Stimulated activated CD8-positive, alpha-beta memory T cell treated with anti-CD3 and anti-CD28 coated beads, Interleukin-7, amount 100 ng/mL, for 4 hours (primary cell): ENCODE results near the gene ATP2B2.

Experiments
- DNase-seq, 2 donors: peaks; one replicate each; pipeline ENCODE4 v3.0.0-alpha.2; 2020; ENCODE audit warnings: low read depth in 2 of 2

The ATP2B2 gene

GRCh38 chr3:10470120-10471053 is 35.0 kb downstream of the ATP2B2 start:
- DNase-seq: no peak

- DNase-seq: no peak
These were observed 35.8 kb downstream of the ATP2B2 start for GRCh38 chr3:10469441-10470119.

DNA sequence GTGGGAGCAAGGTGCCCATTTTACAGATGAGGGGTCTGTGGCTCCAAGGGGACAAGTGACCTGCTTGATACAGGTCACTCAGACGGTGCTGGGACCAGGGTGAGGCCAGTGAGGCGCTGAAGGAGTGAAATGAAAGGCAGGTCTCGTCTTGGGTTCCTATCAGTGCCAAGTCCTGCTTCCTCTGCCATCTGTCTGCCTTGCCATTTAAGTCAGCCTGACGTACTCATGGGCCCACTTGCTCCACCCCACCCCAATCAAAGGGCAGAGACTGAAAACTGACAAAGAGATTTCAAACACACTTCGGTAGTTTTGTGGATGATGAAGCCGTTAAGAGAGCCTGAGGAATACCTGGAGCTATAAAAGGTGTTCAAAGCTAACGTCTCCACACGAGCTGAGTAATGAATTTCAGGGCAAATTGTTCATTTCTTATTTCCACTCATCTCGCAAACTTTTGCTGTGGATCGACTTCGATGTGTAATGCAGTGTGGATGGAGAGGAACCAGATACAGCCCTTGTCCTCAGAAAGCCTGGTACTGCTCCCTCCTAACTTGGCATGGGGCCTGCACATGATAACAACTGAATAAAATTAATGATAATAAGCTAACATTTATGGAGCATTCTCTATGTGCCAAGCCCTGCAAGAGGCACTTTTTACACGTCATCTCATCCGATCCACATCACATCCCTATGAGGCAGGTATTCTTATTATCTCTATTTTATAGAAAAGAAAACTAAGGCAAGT is 36.6 kb downstream of the ATP2B2 start:
- DNase-seq: no peak

DNA sequence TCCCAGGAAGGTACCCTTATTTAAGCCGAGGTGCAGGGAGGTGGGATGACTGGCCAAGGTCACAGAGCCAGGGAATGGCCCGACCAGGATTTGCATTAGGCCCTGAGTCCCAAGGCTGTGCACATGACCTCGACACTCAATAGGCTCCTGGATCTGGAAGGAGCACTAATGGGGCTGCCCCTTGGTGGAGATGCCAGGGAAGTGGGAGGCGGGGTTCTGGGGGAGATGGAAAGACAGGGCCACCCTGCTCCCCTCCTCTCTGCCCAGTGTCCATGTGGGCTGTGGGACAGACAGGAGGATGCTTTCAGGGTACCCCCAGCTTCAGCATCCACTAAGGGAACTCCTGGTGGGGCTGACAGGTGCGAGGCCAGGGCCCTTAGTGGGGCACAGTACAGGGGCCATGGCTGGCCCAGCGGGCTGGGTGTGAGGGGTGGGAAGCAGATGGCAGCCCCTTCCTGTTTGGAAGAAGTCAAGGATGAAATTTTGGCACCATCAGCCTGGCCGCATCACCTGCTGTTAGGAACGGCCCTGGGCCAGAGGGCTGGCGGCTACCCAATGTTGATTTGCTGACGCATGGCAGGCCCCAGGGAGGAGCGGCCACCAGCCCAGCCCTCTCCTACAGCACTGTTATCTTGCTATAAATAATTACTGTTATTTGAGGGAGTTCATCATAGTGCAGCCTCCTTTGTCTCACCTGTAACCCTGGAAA is 37.3 kb downstream of the ATP2B2 start:
- no peak for DNase-seq

GRCh38 chr3:10467204-10467603 is 38.2 kb downstream of the ATP2B2 start:
- no peak for DNase-seq

DNA sequence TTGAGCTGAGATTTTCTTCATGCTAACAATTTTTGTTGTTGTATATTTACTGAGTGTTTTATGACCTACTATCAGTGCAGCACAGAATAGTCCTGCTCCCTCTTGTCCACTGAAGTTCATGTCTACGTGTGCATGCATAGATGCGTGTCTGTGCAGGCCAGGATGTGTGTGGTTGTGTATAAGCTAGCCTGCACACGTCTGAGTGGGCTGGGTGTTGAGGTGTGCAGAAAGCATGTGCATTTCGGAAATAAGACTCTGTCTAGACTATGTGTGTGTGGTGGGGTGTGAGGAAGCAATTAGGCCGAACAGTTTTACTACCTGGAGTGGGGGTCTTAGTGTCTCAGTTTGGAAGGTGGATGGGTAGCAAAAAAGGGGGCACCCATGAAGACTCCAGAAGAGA is 39.2 kb downstream of the ATP2B2 start:
- DNase-seq: no peak

DNA sequence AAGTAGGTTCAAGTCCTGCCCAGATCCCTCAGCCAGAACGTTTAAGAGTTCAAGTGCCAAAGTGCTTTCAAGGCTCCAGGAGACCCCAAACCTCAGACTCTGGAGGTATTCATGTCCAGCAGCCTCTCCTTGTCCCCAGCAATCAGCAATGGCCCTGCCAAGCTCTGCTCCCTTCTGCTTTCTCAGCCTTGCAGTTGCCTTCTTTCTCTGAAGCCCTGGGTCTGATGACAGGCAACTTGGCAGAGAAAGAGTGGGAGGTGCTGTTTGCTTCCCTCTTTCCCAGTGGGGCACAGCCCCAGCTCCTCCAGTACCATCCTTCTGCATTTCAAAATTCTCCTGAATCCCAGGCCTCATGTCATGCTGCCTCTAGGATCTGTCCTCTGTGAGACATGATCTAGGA is 40.2 kb downstream of the ATP2B2 start:
- DNase-seq: no peak

DNA sequence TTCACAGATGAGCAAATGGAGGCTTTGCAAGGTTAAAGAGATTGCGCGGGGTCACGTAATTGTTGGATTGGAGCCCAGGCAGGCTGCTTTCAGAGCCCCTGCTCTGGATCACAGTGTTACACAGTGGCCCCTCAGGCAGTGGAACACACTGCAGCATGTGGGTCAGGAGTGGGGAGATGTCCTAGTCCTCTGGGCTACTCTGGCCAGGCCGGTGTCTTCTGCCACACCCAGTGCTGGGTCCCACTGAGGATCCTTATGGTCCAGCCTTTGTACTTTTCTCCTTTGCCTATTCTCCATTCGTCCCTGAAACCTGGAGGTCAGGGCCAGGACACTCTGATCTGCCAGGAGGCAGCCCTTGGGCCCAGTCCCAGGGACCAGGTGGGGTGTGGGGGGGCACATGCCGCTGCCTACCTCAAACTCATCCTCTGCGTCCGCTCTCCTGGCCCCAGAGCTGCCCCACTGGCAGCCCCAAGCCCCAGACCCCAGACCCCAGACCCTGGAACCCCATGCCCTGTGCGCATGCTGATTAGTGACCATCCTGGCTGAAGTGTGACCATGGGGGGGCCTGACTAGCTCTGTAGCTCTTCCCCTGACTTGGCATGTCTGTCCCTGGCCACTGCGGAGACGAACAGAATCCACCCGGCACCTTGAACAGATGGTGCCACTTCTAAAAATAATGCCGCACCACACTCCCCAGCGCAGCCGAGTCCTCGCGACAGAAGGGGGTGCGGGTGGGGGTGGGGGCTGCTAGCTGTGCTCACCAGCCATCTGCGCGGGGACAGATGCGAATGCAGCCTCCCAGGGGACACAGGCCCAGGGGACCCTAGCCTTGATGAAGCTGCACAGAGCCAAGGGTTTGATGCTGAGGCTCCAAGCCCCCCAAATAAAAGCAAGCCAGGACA is 41.6 kb downstream of the ATP2B2 start:
- DNase-seq: no peak

- DNase-seq: no peak
These were observed 42.5 kb downstream of the ATP2B2 start for GRCh38 chr3:10462641-10463532.

DNA sequence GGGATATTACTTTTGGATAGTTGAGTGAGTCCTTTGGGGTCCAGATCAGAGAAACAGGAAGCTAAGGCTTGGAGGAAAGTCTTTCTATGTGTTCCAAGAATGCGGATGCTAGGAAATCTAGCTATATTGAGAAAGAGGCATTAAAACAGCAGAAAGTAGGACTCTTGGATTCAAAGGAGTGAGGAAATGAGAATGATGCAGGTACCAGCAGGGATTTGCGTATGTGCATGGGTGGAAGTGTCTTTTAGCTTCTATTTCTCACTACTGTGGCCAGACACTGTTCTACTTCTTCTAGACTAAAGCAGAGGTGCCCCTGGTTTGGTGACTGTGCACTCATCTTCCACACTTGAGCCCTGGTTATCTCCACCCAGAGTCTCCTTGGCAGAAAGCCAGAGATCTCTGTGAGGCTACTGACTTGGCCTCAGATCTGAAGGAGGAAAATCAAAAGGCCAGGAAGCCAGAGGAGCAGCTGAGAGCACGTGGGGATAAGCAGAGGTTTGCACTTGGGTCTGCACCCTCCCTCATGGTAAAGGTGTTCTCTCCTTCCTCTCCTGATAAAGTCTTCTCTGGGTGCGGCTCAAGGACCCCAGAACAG is 44.3 kb downstream of the ATP2B2 start:
- DNase-seq: no peak

- no peak for DNase-seq
These were observed 45.2 kb downstream of the ATP2B2 start for GRCh38 chr3:10459954-10460754.

DNA sequence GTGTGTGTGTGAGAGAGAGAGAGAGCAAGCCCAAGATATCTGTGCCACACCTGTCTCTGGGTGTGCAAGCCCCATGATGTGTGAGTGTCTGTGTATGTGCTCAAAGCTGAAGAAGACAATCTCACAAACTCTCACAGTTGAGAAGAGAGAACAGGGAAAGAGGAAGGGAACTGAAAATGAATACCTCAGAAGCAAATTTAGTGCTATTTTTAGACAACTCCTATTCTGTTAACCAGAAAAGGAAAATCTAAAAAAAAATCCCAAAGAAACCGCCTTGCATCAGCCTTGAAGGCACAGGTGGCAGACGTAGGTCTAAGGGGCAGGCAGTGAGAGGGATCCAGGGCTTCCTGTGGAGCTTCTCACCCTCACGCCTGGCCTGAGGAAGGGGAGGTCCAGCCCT is 47.8 kb downstream of the ATP2B2 start:
- no peak for DNase-seq

DNA sequence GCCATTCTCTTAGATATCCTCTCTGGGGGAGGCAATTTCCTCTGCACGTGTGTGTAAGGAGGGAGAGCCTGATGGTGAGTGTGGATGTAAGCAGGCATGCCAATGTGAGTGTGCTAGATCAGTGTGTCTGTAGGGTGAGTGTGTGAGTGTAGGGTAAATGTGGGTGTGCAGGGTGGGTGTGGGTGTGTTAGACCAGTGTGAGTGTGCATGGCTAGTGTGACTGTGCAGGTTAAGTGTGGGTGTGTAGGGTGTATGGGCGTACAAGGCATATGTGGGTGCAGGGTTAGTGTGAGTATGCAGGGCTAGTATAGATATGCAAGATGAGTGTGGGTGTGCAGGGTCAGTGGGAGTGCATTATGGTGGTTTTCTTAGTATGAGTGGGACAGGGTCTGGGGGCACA is 48.4 kb downstream of the ATP2B2 start:
- DNase-seq: no peak

DNA sequence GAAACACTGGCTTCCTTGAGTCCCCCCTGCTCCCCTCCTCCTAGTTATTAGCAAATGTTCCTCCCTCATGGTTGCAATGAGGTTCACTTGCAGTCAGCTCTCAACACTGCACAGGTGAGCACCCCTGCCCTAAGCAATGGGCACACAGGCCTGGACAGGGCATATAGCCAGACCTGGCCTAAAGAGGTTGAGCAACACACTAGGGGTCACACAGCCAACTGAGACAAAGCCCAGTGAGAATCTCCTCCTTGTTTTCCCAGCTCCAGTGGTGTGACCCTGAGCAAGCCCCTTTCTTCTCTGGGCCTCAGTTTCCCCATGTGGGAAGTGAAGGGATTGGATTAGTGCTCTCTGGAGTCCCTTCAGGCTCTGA is 49.9 kb downstream of the ATP2B2 start:
- no peak for DNase-seq

GRCh38 chr3:10454907-10455544 is 50.4 kb downstream of the ATP2B2 start:
- no peak for DNase-seq

DNA sequence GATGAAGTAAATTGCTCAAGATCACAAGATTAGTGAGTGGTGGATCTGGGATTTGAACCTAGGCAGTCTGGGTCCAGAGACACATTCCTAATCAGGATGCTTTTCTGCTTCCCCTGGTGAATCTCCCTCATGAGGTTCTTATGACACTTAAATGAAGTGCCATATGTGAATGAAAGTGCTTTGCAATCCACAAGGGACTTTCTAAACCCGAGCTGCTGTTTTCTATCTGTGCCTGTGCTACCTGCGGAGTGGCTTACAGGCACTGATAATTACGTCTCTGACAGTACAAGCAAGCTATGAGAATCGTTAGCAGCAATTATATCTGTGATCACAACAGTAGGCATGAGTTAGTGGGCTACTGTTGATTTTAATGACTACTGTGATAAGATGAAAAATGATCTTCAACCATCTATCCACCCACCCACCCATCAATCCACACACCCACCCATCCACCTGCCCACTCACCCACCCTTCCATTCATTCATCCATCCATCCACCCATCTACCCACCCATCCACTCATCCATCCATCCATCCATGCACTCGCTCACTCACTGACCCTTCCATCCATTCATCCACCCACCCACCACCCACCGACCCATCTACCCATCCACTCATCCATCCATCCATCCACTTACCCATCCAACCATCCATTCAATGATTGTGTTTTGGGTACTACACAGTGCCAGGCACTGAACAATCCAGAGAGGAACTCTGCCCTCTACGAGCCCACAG is 51.8 kb downstream of the ATP2B2 start:
- no peak for DNase-seq
